SK-N-SH treated with all-trans-retinoic acid at 6 μM for 48 hours (cell line): ENCODE data around the gene LRRC25.

ENCODE experiments used
- ATAC-seq: fragments of 200-7000 bp; cut with Tn5 transposase; 3 replicates; pipeline ENCODE4 v1.9.1; 2020; ENCODE audit warnings: mild to moderate bottlenecking, moderate library complexity
- ARNTL ChIP-seq: fragments of 450-650 bp; formaldehyde crosslinking; IDR thresholded peaks from 2 replicates; pipeline ENCODE4 v1.5.0; 2020; ENCODE audit warnings: low read depth, mild to moderate bottlenecking, moderate library complexity, borderline replicate concordance
- BACH2 ChIP-seq: fragments of 250-450 bp; sonication (Bioruptor Pico); IDR thresholded peaks from 2 replicates; pipeline ENCODE4 v1.9.0; 2021; ENCODE audit warnings: mild to moderate bottlenecking, borderline replicate concordance
- CREB5 ChIP-seq: fragments of 250-450 bp; sonication (Bioruptor Pico); IDR thresholded peaks from 2 replicates; pipeline ENCODE4 v1.5.1; 2020; ENCODE audit warnings: low read depth, mild to moderate bottlenecking, moderate library complexity
- CSDC2 ChIP-seq: fragments of 250-450 bp; sonication (Bioruptor Pico); IDR thresholded peaks from 2 replicates; pipeline ENCODE4 v1.5.0; 2020; ENCODE audit warnings: mild to moderate bottlenecking, moderate library complexity
- CSRNP3 ChIP-seq: fragments of 250-450 bp; sonication (Bioruptor Pico); IDR thresholded peaks from 2 replicates; pipeline ENCODE4 v1.5.1; 2021; ENCODE audit warnings: mild to moderate bottlenecking, moderate library complexity
- ESRRG ChIP-seq: fragments of 250-450 bp; sonication (Bioruptor Pico); IDR thresholded peaks from 2 replicates; pipeline ENCODE4 v1.6.1; 2021; ENCODE audit warnings: mild to moderate bottlenecking
- GLIS3 ChIP-seq: fragments of 250-450 bp; sonication (Bioruptor Pico); IDR thresholded peaks from 2 replicates; pipeline ENCODE4 v1.5.0; 2020; ENCODE audit warnings: mild to moderate bottlenecking, moderate library complexity
- ISL1 ChIP-seq: fragments of 250-450 bp; sonication (Bioruptor Pico); IDR thresholded peaks from 2 replicates; pipeline ENCODE4 v2.1.2; 2022; ENCODE audit warnings: mild to moderate bottlenecking, moderate library complexity
- PPARA ChIP-seq: fragments of 250-450 bp; sonication (Bioruptor Pico); IDR thresholded peaks from 2 replicates; pipeline ENCODE4 v1.5.0; 2020; ENCODE audit warnings: mild to moderate bottlenecking, borderline replicate concordance
- RARB ChIP-seq: fragments of 250-450 bp; sonication (Bioruptor Pico); IDR thresholded peaks from 2 replicates; pipeline ENCODE4 v1.8.0; 2021; ENCODE audit warnings: mild to moderate bottlenecking, moderate library complexity
- SNAI2 ChIP-seq: fragments of 250-450 bp; sonication (Bioruptor Pico); IDR thresholded peaks from 2 replicates; pipeline ENCODE4 v1.5.0; 2020; ENCODE audit warnings: mild to moderate bottlenecking, moderate library complexity
- TCF4 ChIP-seq: fragments of 250-450 bp; sonication (Bioruptor Pico); IDR thresholded peaks from 2 replicates; pipeline ENCODE4 v1.8.0; 2021; ENCODE audit warnings: mild to moderate bottlenecking, moderate library complexity, borderline replicate concordance
- TOX ChIP-seq: fragments of 250-450 bp; sonication (Bioruptor Pico); IDR thresholded peaks from 2 replicates; pipeline ENCODE4 v1.8.0; 2021; ENCODE audit warnings: mild to moderate bottlenecking, moderate library complexity, borderline replicate concordance
- TSHZ2 ChIP-seq: fragments of 250-450 bp; sonication (Bioruptor Pico); IDR thresholded peaks from 2 replicates; pipeline ENCODE4 v1.5.0; 2020; ENCODE audit warnings: mild to moderate bottlenecking, moderate library complexity
- ZC3H10 ChIP-seq: fragments of 250-450 bp; sonication (Bioruptor Pico); IDR thresholded peaks from 2 replicates; pipeline ENCODE4 v1.5.1; 2021; ENCODE audit warnings: mild to moderate bottlenecking, moderate library complexity
- ZFP3 ChIP-seq: fragments of 250-450 bp; sonication (Bioruptor Pico); IDR thresholded peaks from 2 replicates; pipeline ENCODE4 v1.5.0; 2020; ENCODE audit warnings: mild to moderate bottlenecking, moderate library complexity
- ZFP30 ChIP-seq: fragments of 450-650 bp; formaldehyde crosslinking; IDR thresholded peaks from 2 replicates; pipeline ENCODE4 v1.5.0; 2022; ENCODE audit warnings: mild to moderate bottlenecking, moderate library complexity
- ZNF565 ChIP-seq: fragments of 450-650 bp; formaldehyde crosslinking; conservative IDR thresholded peaks from 2 replicates; pipeline ENCODE4 v1.5.0; 2020; ENCODE audit warnings: low read depth, mild to moderate bottlenecking, moderate library complexity
- ZNF70 ChIP-seq: fragments of 450-650 bp; formaldehyde crosslinking; IDR thresholded peaks from 2 replicates; pipeline ENCODE4 v1.5.0; 2020; ENCODE audit warnings: mild to moderate bottlenecking, moderate library complexity
- ZNF8 ChIP-seq: fragments of 450-650 bp; formaldehyde crosslinking; IDR thresholded peaks from 2 replicates; pipeline ENCODE4 v1.5.0; 2020; ENCODE audit warnings: mild to moderate bottlenecking, moderate library complexity

LRRC25 gene

GRCh38 chr19:18397242-18398202 lies at the start of gene LRRC25:
LRRC25 (minus strand) TSS chr19:18397622; CDS start chr19:18396963, 659 bp downstream.
- ATAC-seq: no peak
- peak; percentile 100 for TF ChIP-seq ZFP3 (CRISPR knock-in tag)
- no peak for TF ChIP-seq CSDC2 (CRISPR knock-in tag)

- TF ChIP-seq ZFP30 (CRISPR knock-in tag) (no peak), ZNF70 (CRISPR knock-in tag) (no peak), SNAI2 (no peak), GLIS3 (CRISPR knock-in tag) (no peak)
- TF ChIP-seq, all 23 proteins: peak for 0
- ATAC-seq: no peak
Observed at GRCh38 chr19:18446811-18447359, 49.5 kb upstream of the LRRC25 start.

- TF ChIP-seq CREB5 (CRISPR knock-in tag) (no peak), BACH2 (CRISPR knock-in tag) (no peak), ZNF70 (CRISPR knock-in tag) (no peak), ZNF8 (CRISPR knock-in tag) (no peak), PPARA (no peak), CSRNP3 (CRISPR knock-in tag) (no peak), TSHZ2 (CRISPR knock-in tag) (no peak), SNAI2 (no peak), ZC3H10 (no peak), ZFP3 (CRISPR knock-in tag) (no peak), TOX (CRISPR knock-in tag) (no peak), ZFP30 (CRISPR knock-in tag) (no peak), TCF4 (CRISPR knock-in tag) (no peak), ISL1 (no peak), RARB (no peak), ZNF565 (CRISPR knock-in tag) (no peak), ARNTL (CRISPR knock-in tag) (no peak), ESRRG (no peak)
- ATAC-seq: no peak
Observed at GRCh38 chr19:18446145-18446810, 48.9 kb upstream of the LRRC25 start.

- TF ChIP-seq ZNF8 (CRISPR knock-in tag) (no peak), ZFP3 (CRISPR knock-in tag) (no peak), ESRRG (no peak), TCF4 (CRISPR knock-in tag) (no peak), ZNF565 (CRISPR knock-in tag) (no peak), ISL1 (no peak), ZC3H10 (no peak), TSHZ2 (CRISPR knock-in tag) (no peak), ZFP30 (CRISPR knock-in tag) (no peak), CSDC2 (CRISPR knock-in tag) (no peak), GLIS3 (CRISPR knock-in tag) (no peak)
- no peak for ATAC-seq
Observed at GRCh38 chr19:18445262-18445948, 48.0 kb upstream of the LRRC25 start.
